H1 (cell line): ENCODE results near the gene DVL3. TPM values are rescaled to one million over a fixed set of nuclear protein-coding genes. Genes with fewer than 3 reads are reported as not detected.

Experiments used
- CTCF ChIA-PET: fragments of 300-600 bp; sonication (Branson Sonifier 250); formaldehyde crosslinking; loops from one replicate; lab custom pipeline; 2021; ENCODE audit not compliant: partially characterized antibody; lab: Charles Lee
- POLR2A ChIA-PET: fragments of 300-600 bp; sonication (Branson Sonifier 250); formaldehyde crosslinking; loops from one replicate; lab custom pipeline; 2021; ENCODE audit warnings: inconsistent platforms; ENCODE audit not compliant: partially characterized antibody; lab: Charles Lee
- DNase-seq, 2 experiments: peaks; one replicate each; pipeline versions ENCODE4 v3.0.0 to v3.0.0-alpha.2; 2010 to 2022; ENCODE audit warnings: low spot score in 2 of 2, low read depth in 1 of 2, mixed read lengths in 1 of 2
- FAIRE-seq: peaks from 2 replicates; lab custom pipeline; 2011; peaks lifted over from hg19 to GRCh38; lab: Jason Lieb, UNC
- H2AFZ ChIP-seq: 2 replicates; pipeline ENCODE4 v1.8.1; 2012; ENCODE audit warnings: low read length, inconsistent platforms
- H2AK5ac ChIP-seq: 2 replicates; pipeline ENCODE4 v1.6.1; 2013; ENCODE audit warnings: low read depth, low read length
- H2BK120ac ChIP-seq: replicated peaks from 2 replicates; pipeline ENCODE3; 2013; ENCODE audit warnings: low read depth, low read length, inconsistent platforms
- H2BK12ac ChIP-seq: 2 replicates; pipeline ENCODE4 v1.6.1; 2013; ENCODE audit warnings: low read depth, low read length
- H2BK15ac ChIP-seq: 2 replicates; pipeline ENCODE4 v1.6.1; 2013; ENCODE audit warnings: low read length
- H2BK20ac ChIP-seq: 2 replicates; pipeline ENCODE4 v1.6.1; 2013; ENCODE audit warnings: low read length
- H2BK5ac ChIP-seq: 2 replicates; pipeline ENCODE4 v1.6.1; 2013; ENCODE audit warnings: low read depth, low read length
- H3K14ac ChIP-seq: 2 replicates; pipeline ENCODE4 v1.6.1; 2013; ENCODE audit warnings: inconsistent platforms; ENCODE audit not compliant: insufficient read length
- H3K18ac ChIP-seq: 2 replicates; pipeline ENCODE4 v1.6.1; 2013; ENCODE audit warnings: low read length; ENCODE audit errors: extremely low read depth
- H3K23ac ChIP-seq: 2 replicates; pipeline ENCODE4 v1.6.1; 2013; ENCODE audit warnings: inconsistent platforms; ENCODE audit not compliant: insufficient read length
- H3K23me2 ChIP-seq: 2 replicates; pipeline ENCODE4 v1.6.1; 2013; ENCODE audit warnings: low read depth, low read length
- H3K27ac ChIP-seq: 2 replicates; pipeline ENCODE4 v1.6.1; 2011; ENCODE audit warnings: low read depth, low read length, inconsistent platforms
- H3K27me3 ChIP-seq, 4 experiments: replicated peaks in 1 of 4; 1 replicate in 1 of 4; 2 replicates in 3 of 4; pipeline versions ENCODE4 v1.6.1 to v1.8.1; 2011 to 2013; ENCODE audit warnings: low read length in 3 of 4, mild to moderate bottlenecking in 3 of 4, inconsistent platforms in 2 of 4, mixed read lengths in 2 of 4, moderate library complexity in 1 of 4; ENCODE audit not compliant: control insufficient read depth in 3 of 4, insufficient read depth in 3 of 4; ENCODE audit errors: extremely low read depth in 1 of 4
- H3K36me3 ChIP-seq, 4 experiments: 2 replicates each; pipeline versions ENCODE4 v1.6.1 to v1.8.1; 2011 to 2013; ENCODE audit warnings: mild to moderate bottlenecking in 4 of 4, low read length in 3 of 4, moderate library complexity in 2 of 4, control low read depth in 1 of 4, inconsistent platforms in 1 of 4; ENCODE audit not compliant: insufficient read depth in 4 of 4, control insufficient read depth in 2 of 4
- H3K4ac ChIP-seq: replicated peaks from 2 replicates; pipeline ENCODE3; 2013; ENCODE audit warnings: low read length, low read depth, mixed read lengths, inconsistent platforms; ENCODE audit not compliant: insufficient read length
- H3K4me1 ChIP-seq, 4 experiments: replicated peaks in 1 of 4; 1 replicate in 1 of 4; 2 replicates in 3 of 4; pipeline versions ENCODE4 v1.6.1 to v1.8.1; 2011 to 2013; ENCODE audit warnings: low read length in 3 of 4, inconsistent platforms in 2 of 4, mixed read lengths in 1 of 4; ENCODE audit not compliant: insufficient read depth in 4 of 4, control insufficient read depth in 3 of 4
- H3K4me2 ChIP-seq, 2 experiments: 2 replicates each; pipeline versions ENCODE4 v1.6.1 to v1.8.1; 2011 to 2013; ENCODE audit warnings: low read depth in 2 of 2, low read length in 2 of 2, control low read depth in 1 of 2, inconsistent platforms in 1 of 2, mild to moderate bottlenecking in 1 of 2; ENCODE audit not compliant: insufficient read depth in 1 of 2
- H3K4me3 ChIP-seq, 4 experiments: fragments of 200-600, 300-600 bp in 1 of 4; sonication (generic), shearing (Covaris generic), sonication (Bioruptor Twin) in 1 of 4; 2 replicates each; pipeline versions ENCODE4 v1.5.1 to v1.8.1; 2011 to 2016; ENCODE audit warnings: low read length in 4 of 4, low read depth in 3 of 4, control low read depth in 2 of 4, inconsistent platforms in 2 of 4, mild to moderate bottlenecking in 2 of 4, mixed read lengths in 1 of 4, moderate library complexity in 1 of 4; ENCODE audit not compliant: insufficient read depth in 2 of 4; ENCODE audit errors: extremely low read depth in 1 of 4
- H3K56ac ChIP-seq: replicated peaks from 2 replicates; pipeline ENCODE3; 2013; ENCODE audit warnings: low read depth, mild to moderate bottlenecking, mixed read lengths, low read length, inconsistent platforms; ENCODE audit not compliant: insufficient read length
- H3K79me1 ChIP-seq: 2 replicates; pipeline ENCODE4 v1.6.1; 2013; ENCODE audit warnings: low read depth, low read length, control low read depth
- H3K79me2 ChIP-seq, 2 experiments: 2 replicates each; pipeline versions ENCODE4 v1.6.1 to v1.8.1; 2012 to 2013; ENCODE audit warnings: low read length in 2 of 2, mild to moderate bottlenecking in 2 of 2, inconsistent platforms in 1 of 2; ENCODE audit not compliant: insufficient read depth in 2 of 2, control insufficient read depth in 1 of 2
- H3K9ac ChIP-seq, 4 experiments: replicated peaks in 1 of 4; 1 replicate in 1 of 4; 2 replicates in 3 of 4; pipeline versions ENCODE4 v1.6.1 to v1.8.1; 2011 to 2013; ENCODE audit warnings: low read depth in 3 of 4, low read length in 3 of 4, control low read depth in 2 of 4, mild to moderate bottlenecking in 2 of 4, moderate library complexity in 2 of 4, inconsistent platforms in 1 of 4; ENCODE audit errors: extremely low read depth in 1 of 4
- H3K9me3 ChIP-seq, 2 experiments: 2 replicates each; pipeline versions ENCODE4 v1.6.1 to v1.8.1; 2012 to 2013; ENCODE audit warnings: mild to moderate bottlenecking in 2 of 2, moderate library complexity in 2 of 2, control low read depth in 1 of 2, inconsistent platforms in 1 of 2, low read depth in 1 of 2, low read length in 1 of 2, mixed read lengths in 1 of 2; ENCODE audit not compliant: insufficient read depth in 2 of 2
- H4K20me1 ChIP-seq, 2 experiments: replicated peaks in 1 of 2; 2 replicates each; pipeline versions ENCODE3 to v1.8.1; 2011 to 2013; ENCODE audit warnings: inconsistent platforms in 2 of 2, low read length in 2 of 2, mild to moderate bottlenecking in 1 of 2; ENCODE audit not compliant: insufficient read depth in 2 of 2, control insufficient read depth in 1 of 2
- H4K5ac ChIP-seq: 2 replicates; pipeline ENCODE4 v1.6.1; 2013; ENCODE audit warnings: low read length, low read depth, mixed read lengths, inconsistent platforms; ENCODE audit not compliant: insufficient read length
- H4K8ac ChIP-seq: 2 replicates; pipeline ENCODE4 v1.8.0; 2013; ENCODE audit warnings: mild to moderate bottlenecking, moderate library complexity, low read length, inconsistent platforms; ENCODE audit not compliant: insufficient read depth; ENCODE audit errors: extremely low read depth
- H4K91ac ChIP-seq: replicated peaks from 2 replicates; pipeline ENCODE3; 2013; ENCODE audit warnings: low read length, mixed read lengths, inconsistent platforms; ENCODE audit not compliant: insufficient read length
- BRCA1 ChIP-seq: IDR thresholded peaks from 2 replicates; pipeline ENCODE4 v1.6.1; 2012; ENCODE audit warnings: low read depth, low read length, improper control_type of control experiment
- POLR2AphosphoS5 ChIP-seq: IDR thresholded peaks from 2 replicates; pipeline ENCODE4 v1.6.1; 2011; ENCODE audit warnings: low read depth, low read length
- RFX5 ChIP-seq: IDR thresholded peaks from 2 replicates; pipeline ENCODE4 v1.6.1; 2011; ENCODE audit warnings: low read depth, low read length, improper control_type of control experiment, borderline replicate concordance
- SP2 ChIP-seq: IDR thresholded peaks from 2 replicates; pipeline ENCODE4 v1.6.1; 2012; ENCODE audit warnings: mild to moderate bottlenecking, low read length, inconsistent platforms
- YY1 ChIP-seq: IDR thresholded peaks from 2 replicates; pipeline ENCODE4 v1.6.1; 2011; ENCODE audit warnings: low read depth, mild to moderate bottlenecking, low read length
- WGBS, 2 experiments: shearing (Covaris generic) in 1 of 2; methylation state at CpG; one replicate each; pipeline versions ENCODE4 v1.1.6 to v1.1.7; 2013 to 2015; ENCODE audit warnings: low lambda C conversion rate in 2 of 2, mixed read lengths in 2 of 2, inconsistent platforms in 1 of 2, low coverage in 1 of 2, missing lambda C conversion rate in 1 of 2; ENCODE audit not compliant: insufficient replicate concordance in 2 of 2, insufficient coverage in 1 of 2, insufficient read length in 1 of 2; ENCODE audit errors: extremely low coverage in 1 of 2, missing lambda C conversion rate in 1 of 2; 5-methylcytosine and 5-hydroxymethylcytosine counted together
- polyA plus RNA-seq, 7 experiments: library from polyadenylated mRNA; depleted of rRNA in 3 of 7; stranded (reverse) in 5 of 7; unstranded in 2 of 7; fragments of >200 nt in 5 of 7; fragments of 200-250 nt in 2 of 7; gene quantifications; 1 replicate in 5 of 7; 2 replicates in 1 of 7; 4 replicates in 1 of 7; pipeline versions ENCODE4 v1.2.1 to v1.2.3, GENCODE V29; 2011 to 2013; ENCODE audit warnings: missing spikeins in 2 of 7, mixed read lengths in 2 of 7
- total RNA-seq: library from RNA; stranded (reverse); fragmentation: NEBNext Ultra II Directional; extraction: Animal tissue kit (Norgen Biotek cat#: 25700); gene quantifications from 2 replicates; pipeline ENCODE4 v1.2.1, GENCODE V29; 2021

DVL3 gene
- total and polyA plus RNA-seq, 2 of the 8 experiments (the other 6 are each of a cell fraction or from before 2014, with no cell fraction given) = 38.5 to 66.6 TPM

DNA sequence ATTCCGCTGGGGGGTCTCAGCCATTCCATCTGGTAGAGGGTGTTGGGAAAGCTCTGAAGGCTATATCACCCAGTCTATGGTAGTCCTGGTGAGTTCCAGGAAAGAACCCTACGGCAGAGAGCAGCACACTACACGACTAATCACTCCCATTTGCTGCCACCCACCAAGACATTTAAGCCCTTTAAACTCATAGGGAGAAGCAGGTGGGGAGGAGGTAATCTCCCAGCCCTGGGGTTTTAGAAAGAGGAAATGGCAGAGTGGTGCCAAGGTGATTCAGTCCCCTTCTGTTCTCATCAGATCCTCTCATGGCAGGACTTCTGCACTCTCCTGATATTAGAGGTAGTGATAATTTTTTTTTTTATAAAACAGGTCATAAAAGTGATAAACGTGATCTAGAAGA is 63.6 kb downstream of the DVL3 start:
- Histone ChIP-seq H4K20me1 (no peaks in the 10 kb centered on the region), H3K36me3 (no peaks in the 10 kb centered on the region), H3K4ac (no peak overlapping the region), H3K4me2 (no peak overlapping the region), H2BK120ac (no peak overlapping the region), H2BK5ac (no peak overlapping the region)
- 82% methylated on average over 4 of the region's 4 CpGs; no CpG with 5 or more reads in 1 of the 2 experiments for WGBS, 2 experiments
- TF ChIP-seq POLR2AphosphoS5 = no peak
- no peak for TF ChIP-seq RFX5
- no peak for TF ChIP-seq YY1
- TF ChIP-seq SP2 = no peak
- no peak for TF ChIP-seq BRCA1
- TF ChIP-seq, all 59 proteins: peak for 0
- no peaks in the 10 kb centered on the region for H3K23me2 ChIP-seq
- no peak overlapping the region for H3K9ac ChIP-seq
- ChIA-PET POLR2A (no interaction called here), CTCF (interaction anchor here (7.4 kb wide), 1 partner anchor 8 kb away, joined by 79 read pairs; no protein-coding TSS in a partner anchor)
- H3K56ac ChIP-seq = no peak overlapping the region
- no peak overlapping the region for H4K5ac ChIP-seq
- H3K14ac ChIP-seq = no peak overlapping the region
- no peaks in the 10 kb centered on the region for H3K79me2 ChIP-seq
- H3K27me3 ChIP-seq = no peaks in the 10 kb centered on the region
- H3K23ac ChIP-seq = no peak overlapping the region
- H3K18ac ChIP-seq = no peak overlapping the region
- H4K91ac ChIP-seq = no peak overlapping the region
- H2BK20ac ChIP-seq = no peak overlapping the region
- no peaks in the 10 kb centered on the region for H3K9me3 ChIP-seq
- H3K4me3 ChIP-seq = no peak overlapping the region
- no peak overlapping the region for H2AFZ ChIP-seq
- no peak overlapping the region for H3K27ac ChIP-seq
- H2BK15ac ChIP-seq = no peak overlapping the region
- no peaks in the 10 kb centered on the region for H3K79me1 ChIP-seq
- no peak overlapping the region for H2AK5ac ChIP-seq
- DNase-seq (no peak), FAIRE-seq (no peak)
- H3K4me1 ChIP-seq = no peaks in the 10 kb centered on the region
- H4K8ac ChIP-seq = no peak overlapping the region
- H2BK12ac ChIP-seq = no peak overlapping the region
